Muscle layer of colon (tissue), 2 donors: ENCODE measurements around the gene ITGB6.

Experiments used
- H3K27ac ChIP-seq: one replicate; pipeline ENCODE4 v1.7.0; 2013; ENCODE audit warnings: low read depth, mild to moderate bottlenecking, low read length, moderate library complexity
- H3K27me3 ChIP-seq, 2 donors: one replicate each; pipeline ENCODE4 v1.7.0; 2013; ENCODE audit warnings: low read length in 2 of 2, mild to moderate bottlenecking in 2 of 2; ENCODE audit not compliant: insufficient read depth in 2 of 2, control insufficient read depth in 1 of 2
- H3K36me3 ChIP-seq: one replicate; pipeline ENCODE4 v1.7.0; 2013; ENCODE audit warnings: mild to moderate bottlenecking, low read length; ENCODE audit not compliant: insufficient read depth
- H3K4me1 ChIP-seq: one replicate; pipeline ENCODE4 v1.7.0; 2013; ENCODE audit warnings: mild to moderate bottlenecking, low read length; ENCODE audit not compliant: insufficient read depth
- H3K4me3 ChIP-seq, 2 donors: one replicate each; pipeline ENCODE4 v1.7.0; 2013; ENCODE audit warnings: low read length in 2 of 2, low read depth in 1 of 2, mild to moderate bottlenecking in 1 of 2, moderate library complexity in 1 of 2
- H3K9ac ChIP-seq: one replicate; pipeline ENCODE4 v1.7.0; 2013; ENCODE audit warnings: low read length
- H3K9me3 ChIP-seq: one replicate; pipeline ENCODE4 v1.7.0; 2013; ENCODE audit warnings: mild to moderate bottlenecking, low read length
- donor health status: abdominal sarcoma.
- donor health status: Adenocarcinoma of cecum.

ITGB6 gene

GRCh38 chr2:160075171-160075570, 124.9 kb downstream of the ITGB6 start:
- no peaks in the 10 kb centered on the region for H3K36me3 ChIP-seq
- no peaks in the 10 kb centered on the region for H3K4me1 ChIP-seq
- no peak overlapping the region for H3K4me3 ChIP-seq
- H3K9me3 ChIP-seq: no peaks in the 10 kb centered on the region
- H3K27me3 ChIP-seq: no peaks in the 10 kb centered on the region
- no peak overlapping the region for H3K9ac ChIP-seq
- no peak overlapping the region for H3K27ac ChIP-seq

- no peak overlapping the region for H3K4me3 ChIP-seq
Observed at GRCh38 chr2:160073284-160073888, 126.7 kb downstream of the ITGB6 start.

DNA sequence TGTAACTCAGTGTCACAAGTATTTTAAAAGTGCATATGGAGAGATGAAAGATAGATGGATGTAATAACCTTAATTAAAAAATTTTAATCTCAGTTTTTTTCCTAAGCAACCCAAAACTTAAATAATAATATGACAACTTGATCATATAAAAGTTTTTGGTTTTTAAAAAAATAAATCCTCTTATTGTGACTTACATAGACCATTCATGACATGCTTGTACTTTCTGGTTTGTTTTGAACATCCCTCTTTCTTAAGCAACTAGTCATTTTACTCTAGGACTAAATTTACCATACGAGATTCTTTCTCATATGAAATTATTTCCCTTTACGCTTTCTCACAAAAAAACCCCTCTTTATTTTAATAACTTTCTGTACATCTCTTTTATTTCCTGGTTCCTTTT, 131.2 kb downstream of the ITGB6 start:
- Histone ChIP-seq H3K4me1 (no peaks in the 10 kb centered on the region), H3K9me3 (no peaks in the 10 kb centered on the region), H3K27ac (no peak overlapping the region), H3K9ac (no peak overlapping the region), H3K36me3 (no peaks in the 10 kb centered on the region), H3K27me3 (no peaks in the 10 kb centered on the region), H3K4me3 (no peak overlapping the region)

More at GRCh38 chr2:160073284-160073888, 126.7 kb downstream of the ITGB6 start:
- Histone ChIP-seq H3K9ac (no peak overlapping the region), H3K36me3 (no peaks in the 10 kb centered on the region), H3K4me1 (no peaks in the 10 kb centered on the region), H3K27me3 (no peaks in the 10 kb centered on the region), H3K9me3 (no peaks in the 10 kb centered on the region), H3K27ac (no peak overlapping the region)

DNA sequence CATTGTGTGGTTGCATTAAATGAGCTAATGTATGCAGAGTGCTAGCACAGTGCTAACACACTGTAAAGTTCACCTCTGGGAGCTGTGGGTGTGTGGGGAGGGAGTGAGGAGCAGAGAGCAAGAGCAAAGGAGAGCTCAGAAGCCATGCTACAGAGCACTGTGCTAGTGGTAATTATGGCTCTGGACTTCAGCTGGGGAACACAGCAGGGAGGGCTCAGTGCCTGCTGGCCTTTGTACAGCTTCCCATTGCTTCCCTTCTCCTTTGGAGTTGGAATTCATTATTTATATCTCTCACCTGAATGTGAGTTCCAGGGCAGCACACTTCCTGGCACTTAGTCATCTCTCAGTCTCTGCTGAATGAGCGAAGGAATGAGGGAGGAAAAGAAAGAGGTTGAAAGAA, 135.2 kb downstream of the ITGB6 start:
- Histone ChIP-seq H3K9me3 (no peaks in the 10 kb centered on the region), H3K27me3 (no peaks in the 10 kb centered on the region), H3K4me1 (peaks cover 17% of the 10 kb centered on the region), H3K36me3 (no peaks in the 10 kb centered on the region), H3K4me3 (no peak overlapping the region), H3K27ac (no peak overlapping the region), H3K9ac (no peak overlapping the region)

- H3K4me1 ChIP-seq: peaks cover 17% of the 10 kb centered on the region
- H3K4me3 ChIP-seq: no peak overlapping the region
- no peaks in the 10 kb centered on the region for H3K36me3 ChIP-seq
- no peak overlapping the region for H3K27ac ChIP-seq
- no peaks in the 10 kb centered on the region for H3K27me3 ChIP-seq
- no peak overlapping the region for H3K9ac ChIP-seq
- no peaks in the 10 kb centered on the region for H3K9me3 ChIP-seq
Observed at GRCh38 chr2:160063879-160064612, 136.0 kb downstream of the ITGB6 start.

DNA sequence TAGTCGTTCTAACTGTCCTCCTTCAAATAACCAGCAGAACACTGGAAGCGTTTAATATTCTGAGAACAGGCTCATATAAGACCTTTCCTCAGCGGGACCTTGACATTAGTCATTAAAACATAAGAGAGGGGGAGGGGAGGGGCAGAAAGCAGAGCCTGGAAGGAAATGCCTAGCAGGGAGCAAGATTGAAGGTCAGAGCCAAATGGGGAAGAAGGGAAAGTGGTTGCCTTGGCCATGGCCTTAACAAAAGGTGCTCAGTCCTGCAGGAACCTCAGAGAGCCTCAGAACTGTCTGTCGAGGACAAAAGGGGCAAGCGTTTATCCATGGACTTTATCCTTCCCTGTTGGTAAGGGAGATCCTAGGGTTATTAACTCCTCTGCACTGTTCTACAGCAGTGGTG, 136.8 kb downstream of the ITGB6 start:
- H3K9ac ChIP-seq: peak overlapping the region; percentile 47
- no peaks in the 10 kb centered on the region for H3K36me3 ChIP-seq
- H3K27me3 ChIP-seq: no peaks in the 10 kb centered on the region
- peak overlapping the region; percentile 66 to 82 for H3K4me3 ChIP-seq
- no peak overlapping the region for H3K27ac ChIP-seq
- H3K4me1 ChIP-seq: peaks cover 17% of the 10 kb centered on the region
- no peaks in the 10 kb centered on the region for H3K9me3 ChIP-seq

GRCh38 chr2:160062292-160063005, 137.6 kb downstream of the ITGB6 start, which contains the start of gene PLA2R1:
Gene PLA2R1 (minus strand): TSS chr2:160062615. CDS start chr2:160062403, 212 bp downstream.
- Histone ChIP-seq H3K27ac (peak within 1 kb of the TSS; percentile 60), H3K4me3 (peak within 1 kb of the TSS; percentile 66 to 82), H3K9me3 (no peaks in the 10 kb centered on the region), H3K4me1 (peaks cover 23% of the 10 kb centered on the region), H3K27me3 (no peaks in the 10 kb centered on the region), H3K36me3 (no peaks in the 10 kb centered on the region), H3K9ac (peak within 1 kb of the TSS; percentile 47)

GRCh38 chr2:160061944-160062291, 138.2 kb downstream of the ITGB6 start:
- peak overlapping the region; percentile 66 to 82 for H3K4me3 ChIP-seq
- H3K27me3 ChIP-seq: no peaks in the 10 kb centered on the region
- H3K9me3 ChIP-seq: no peaks in the 10 kb centered on the region
- peak overlapping the region; percentile 60 for H3K27ac ChIP-seq
- H3K36me3 ChIP-seq: no peaks in the 10 kb centered on the region
- peaks cover 28% of the 10 kb centered on the region for H3K4me1 ChIP-seq
- no peak overlapping the region for H3K9ac ChIP-seq

DNA sequence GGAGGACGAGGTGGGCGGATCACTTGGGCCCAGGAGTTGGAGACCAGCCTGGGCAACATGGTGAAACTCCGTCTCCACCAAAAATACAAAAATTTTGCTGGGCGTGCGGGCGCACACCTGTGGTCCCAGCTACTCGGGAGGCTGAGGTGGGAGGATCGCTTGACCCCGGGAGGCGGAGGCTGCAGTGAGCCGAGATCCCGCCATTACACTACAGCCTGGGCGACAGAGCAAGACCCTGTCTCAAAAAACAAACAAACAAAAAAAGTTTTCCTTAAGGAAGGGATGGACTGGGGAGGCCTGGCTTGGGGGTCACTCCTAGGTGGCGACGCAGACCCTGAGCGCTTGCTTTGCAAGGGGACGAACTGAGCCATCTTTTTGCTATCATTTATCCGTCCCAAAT, 138.5 kb downstream of the ITGB6 start:
- H3K4me1 ChIP-seq: peaks cover 32% of the 10 kb centered on the region
- no peaks in the 10 kb centered on the region for H3K27me3 ChIP-seq
- no peaks in the 10 kb centered on the region for H3K9me3 ChIP-seq
- no peak overlapping the region for H3K27ac ChIP-seq
- H3K36me3 ChIP-seq: no peaks in the 10 kb centered on the region
- H3K4me3 ChIP-seq: peak overlapping the region; percentile 66 to 82
- H3K9ac ChIP-seq: no peak overlapping the region

DNA sequence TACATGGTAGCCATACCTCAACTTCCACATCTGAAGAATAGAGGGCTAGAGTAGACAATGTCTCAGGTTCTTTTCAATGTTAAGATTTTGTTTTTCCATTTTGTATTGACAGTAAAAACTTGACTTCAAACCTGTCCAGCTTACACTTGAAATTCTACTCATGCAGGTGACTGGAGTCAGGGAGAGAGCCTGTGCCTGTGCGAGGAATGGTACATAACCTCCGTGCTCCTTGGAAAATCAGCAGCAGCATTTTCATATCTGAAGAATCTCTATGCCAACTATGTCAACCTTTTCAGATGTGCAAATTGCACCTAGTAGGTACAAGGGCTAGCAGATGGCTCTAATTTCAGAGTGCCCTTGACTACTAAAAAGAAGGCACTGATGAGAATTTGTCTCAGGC, 139.8 kb downstream of the ITGB6 start:
- no peak overlapping the region for H3K9ac ChIP-seq
- no peaks in the 10 kb centered on the region for H3K27me3 ChIP-seq
- H3K36me3 ChIP-seq: no peaks in the 10 kb centered on the region
- H3K9me3 ChIP-seq: no peaks in the 10 kb centered on the region
- H3K27ac ChIP-seq: no peak overlapping the region
- no peak overlapping the region for H3K4me3 ChIP-seq
- H3K4me1 ChIP-seq: peaks cover 45% of the 10 kb centered on the region

DNA sequence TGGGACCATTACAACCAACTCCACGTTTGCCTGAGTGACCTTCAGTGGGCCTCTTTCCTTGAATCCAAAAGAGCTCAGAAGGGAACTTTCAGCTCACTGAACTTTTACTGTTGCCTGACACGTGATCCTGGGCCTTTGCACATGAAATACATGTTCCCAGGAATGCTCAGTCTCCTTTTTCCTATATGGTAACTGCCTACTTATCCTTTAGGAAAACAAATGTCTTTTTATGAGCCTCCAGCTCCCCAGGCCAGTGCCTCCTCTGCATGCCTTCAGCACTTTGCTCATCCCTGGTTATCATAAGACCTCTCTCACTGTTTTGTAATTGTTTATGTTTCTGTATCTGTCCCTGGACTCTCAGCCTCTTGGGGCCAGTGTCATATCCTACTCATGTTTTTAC, 142.7 kb downstream of the ITGB6 start:
- peaks cover 44% of the 10 kb centered on the region for H3K4me1 ChIP-seq
- no peaks in the 10 kb centered on the region for H3K36me3 ChIP-seq
- H3K27ac ChIP-seq: no peak overlapping the region
- no peaks in the 10 kb centered on the region for H3K9me3 ChIP-seq
- no peak overlapping the region for H3K9ac ChIP-seq
- no peaks in the 10 kb centered on the region for H3K27me3 ChIP-seq
- H3K4me3 ChIP-seq: no peak overlapping the region
